Measurements from ENCODE around the gene XPNPEP2. TPM values are rescaled to one million over a fixed set of nuclear protein-coding genes. Genes with fewer than 3 reads are reported as not detected.

Gene XPNPEP2
- total RNA-seq, 4 donors from 2014 or later, result 3.2 to 52.0 (median 34.1) TPM

DNA sequence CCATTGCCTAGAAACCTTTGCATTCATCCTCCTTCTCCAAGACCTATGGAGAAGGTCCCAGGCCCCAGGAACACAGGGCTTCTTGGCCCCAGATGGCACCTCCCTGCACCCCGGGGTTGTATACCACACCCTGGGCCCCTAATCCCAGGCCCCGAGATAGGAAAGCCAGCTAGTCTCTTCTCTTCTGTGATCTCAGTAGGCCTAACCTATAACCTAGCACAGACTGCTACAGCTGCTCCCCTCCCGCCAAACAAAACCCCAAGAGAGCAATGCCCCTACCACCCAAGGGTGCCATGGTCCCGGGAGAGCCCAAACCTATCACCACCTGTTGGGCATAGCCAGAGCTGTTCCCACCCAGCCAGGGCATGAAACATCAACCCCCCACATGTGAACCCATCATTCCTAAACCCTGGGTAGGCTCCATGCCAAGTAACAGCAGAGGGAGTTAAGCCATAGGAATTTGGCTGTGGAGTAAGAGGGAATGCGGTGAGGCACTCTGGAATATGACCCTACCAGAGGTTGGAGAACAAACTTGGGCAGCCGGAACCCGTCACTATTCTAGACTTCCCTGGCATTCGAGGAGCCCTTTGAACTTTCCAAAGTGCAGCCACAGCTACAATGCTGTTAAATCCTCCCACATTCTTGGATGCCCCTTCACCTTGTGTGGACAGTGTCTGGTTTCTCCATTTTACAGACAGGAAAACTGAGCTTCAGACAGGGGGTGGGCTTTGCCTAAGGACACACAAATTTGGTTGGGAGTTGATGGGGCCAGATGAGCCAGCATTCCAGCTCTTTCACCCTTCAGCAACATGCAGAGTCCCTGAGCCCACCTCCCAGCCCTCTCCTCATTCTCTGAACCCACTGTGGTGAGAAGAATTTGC lies 30.0 kb downstream of the XPNPEP2 start:
- Histone ChIP-seq H3K27me3 (no peaks in the 10 kb centered on the region), H3K27ac (peak overlapping the region in 1 of 4 donors; percentile 37), H3K9me3 (no peaks in the 10 kb centered on the region), H3K4me1 (peaks cover 0 to 9% (median 0%) of the 10 kb centered on the region in 4 donors), H3K4me3 (no peak overlapping the region), H3K36me3 (no peaks in the 10 kb centered on the region)
- in situ Hi-C loops (cut with MboI; ENCODE audit: low pct_ligation_motif_present in 1 of 4, low pct_unique_long_range_greater_than_20kb in 1 of 4, low sequenced_read_pairs in 3 of 4) (no loop called here), intact Hi-C loops (cut with DNase I; ENCODE audit: low total_unique reads) (no loop called here)
- 82% methylated on average over 8 of the region's 8 CpGs; no CpG with 5 or more reads in 1 of the 2 donors for WGBS, 2 donors (ENCODE audit: low coverage in 1 of 2)
- DNase-seq, result no peak
- no peak for TF ChIP-seq POLR2AphosphoS5 (IDR thresholded peaks at IDR 0.05)
- no peak for TF ChIP-seq EP300 (IDR thresholded peaks at IDR 0.05; ENCODE audit: low read depth)
- TF ChIP-seq POLR2A (IDR thresholded peaks at IDR 0.05), result no peak
- TF ChIP-seq, protein P1, sequence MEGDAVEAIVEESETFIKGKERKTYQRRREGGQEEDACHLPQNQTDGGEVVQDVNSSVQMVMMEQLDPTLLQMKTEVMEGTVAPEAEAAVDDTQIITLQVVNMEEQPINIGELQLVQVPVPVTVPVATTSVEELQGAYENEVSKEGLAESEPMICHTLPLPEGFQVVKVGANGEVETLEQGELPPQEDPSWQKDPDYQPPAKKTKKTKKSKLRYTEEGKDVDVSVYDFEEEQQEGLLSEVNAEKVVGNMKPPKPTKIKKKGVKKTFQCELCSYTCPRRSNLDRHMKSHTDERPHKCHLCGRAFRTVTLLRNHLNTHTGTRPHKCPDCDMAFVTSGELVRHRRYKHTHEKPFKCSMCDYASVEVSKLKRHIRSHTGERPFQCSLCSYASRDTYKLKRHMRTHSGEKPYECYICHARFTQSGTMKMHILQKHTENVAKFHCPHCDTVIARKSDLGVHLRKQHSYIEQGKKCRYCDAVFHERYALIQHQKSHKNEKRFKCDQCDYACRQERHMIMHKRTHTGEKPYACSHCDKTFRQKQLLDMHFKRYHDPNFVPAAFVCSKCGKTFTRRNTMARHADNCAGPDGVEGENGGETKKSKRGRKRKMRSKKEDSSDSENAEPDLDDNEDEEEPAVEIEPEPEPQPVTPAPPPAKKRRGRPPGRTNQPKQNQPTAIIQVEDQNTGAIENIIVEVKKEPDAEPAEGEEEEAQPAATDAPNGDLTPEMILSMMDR (IDR thresholded peaks at IDR 0.05), result no peak

DNA sequence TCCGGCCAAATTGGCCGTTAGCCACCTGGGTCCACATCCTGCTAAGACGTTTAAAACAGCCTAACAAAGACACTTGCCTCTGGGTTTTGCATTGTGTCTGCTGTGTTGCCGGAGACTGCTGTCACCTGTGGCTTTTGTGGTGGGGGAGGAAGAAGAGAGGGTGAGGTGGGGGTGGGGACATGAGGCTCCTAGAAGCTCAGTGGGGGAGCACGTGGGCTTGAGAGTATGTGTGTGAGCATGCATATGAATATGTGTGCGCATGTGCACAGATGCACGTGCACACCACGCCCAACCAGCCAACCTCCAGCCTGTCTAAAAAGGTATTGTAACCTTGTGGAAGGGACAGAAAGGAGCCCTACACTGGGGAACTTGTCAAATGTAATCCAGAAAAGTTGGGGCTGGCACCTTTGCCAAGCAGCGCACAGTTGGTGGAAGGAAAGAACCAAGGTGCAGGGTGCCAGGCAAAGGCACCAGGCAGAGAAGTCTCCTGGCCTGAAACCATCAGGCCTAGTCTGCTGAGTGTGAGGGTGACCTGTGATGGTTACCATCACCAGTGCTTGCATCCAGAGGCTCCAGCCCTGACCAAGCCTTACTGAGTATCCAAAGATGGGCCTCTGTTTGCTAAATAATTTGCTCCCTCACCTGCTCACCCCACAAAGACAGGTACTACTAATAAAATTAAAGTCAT lies 30.8 kb downstream of the XPNPEP2 start:
- intact Hi-C loops (cut with DNase I; ENCODE audit: low total_unique reads), result no loop called here
- 72% methylated on average over 9 of the region's 9 CpGs; no CpG with 5 or more reads in 1 of the 2 donors for WGBS, 2 donors (ENCODE audit: low coverage in 1 of 2)
- peaks cover 0 to 12% (median 0%) of the 10 kb centered on the region in 4 donors for H3K4me1 ChIP-seq
- no peaks in the 10 kb centered on the region for H3K27me3 ChIP-seq
- no peaks in the 10 kb centered on the region for H3K9me3 ChIP-seq
- no peaks in the 10 kb centered on the region for H3K36me3 ChIP-seq
- TF ChIP-seq POLR2AphosphoS5 (IDR thresholded peaks at IDR 0.05) (no peak), POLR2A (IDR thresholded peaks at IDR 0.05) (no peak), EP300 (IDR thresholded peaks at IDR 0.05; ENCODE audit: low read depth) (no peak)
- TF ChIP-seq, protein P1 (IDR thresholded peaks at IDR 0.05), result no peak
- H3K4me3 ChIP-seq, result no peak overlapping the region
- in situ Hi-C loops (cut with MboI; ENCODE audit: low pct_ligation_motif_present in 1 of 4, low pct_unique_long_range_greater_than_20kb in 1 of 4, low sequenced_read_pairs in 3 of 4), result no loop called here
- peak overlapping the region in 1 of 4 donors; percentile 37 for H3K27ac ChIP-seq
- DNase-seq, result peak; percentile 53

DNA sequence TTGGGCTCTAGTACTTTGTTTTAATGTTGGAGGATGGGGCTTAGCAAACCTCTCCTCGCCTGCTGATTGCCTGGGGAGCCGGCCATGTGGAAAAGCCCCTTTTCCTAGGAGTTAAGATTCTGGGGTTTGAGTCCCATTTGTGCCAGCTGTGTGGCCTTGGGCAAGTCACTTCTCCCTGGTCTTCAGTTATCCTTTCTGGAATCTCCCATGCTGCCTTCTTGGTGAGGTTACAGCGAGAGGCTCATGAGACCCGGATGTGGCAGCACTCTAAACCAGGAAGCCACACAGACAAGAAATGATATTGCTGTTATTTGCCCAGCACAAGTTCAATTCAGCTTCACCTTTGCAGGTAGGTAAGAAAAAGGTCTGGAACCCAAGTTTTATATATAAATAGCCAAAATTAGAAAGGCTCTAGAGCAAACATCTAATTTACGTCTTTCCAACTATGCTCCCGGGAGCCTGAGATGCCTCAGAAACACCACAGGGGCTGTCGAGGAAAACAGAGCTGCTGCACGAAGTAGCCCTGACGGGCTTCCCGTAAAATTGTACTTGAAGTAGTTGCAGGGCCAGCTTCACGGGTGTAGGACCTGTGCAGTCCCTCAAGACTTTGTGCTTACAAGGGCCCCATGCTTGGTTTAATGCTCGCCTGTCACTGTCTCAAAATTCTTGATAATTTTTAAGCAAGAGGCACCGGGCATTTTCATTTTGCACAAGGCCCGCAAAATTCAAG lies 32.7 kb downstream of the XPNPEP2 start:
- in situ Hi-C loops (cut with MboI; ENCODE audit: low pct_ligation_motif_present in 1 of 4, low pct_unique_long_range_greater_than_20kb in 1 of 4, low sequenced_read_pairs in 3 of 4), result no loop called here
- 76% methylated on average over 14 of the region's 14 CpGs; no CpG with 5 or more reads in 1 of the 2 donors for WGBS, 2 donors (ENCODE audit: low coverage in 1 of 2)
- Histone ChIP-seq H3K36me3 (no peaks in the 10 kb centered on the region), H3K4me3 (no peak overlapping the region), H3K9me3 (no peaks in the 10 kb centered on the region), H3K4me1 (peaks cover 0 to 12% (median 0%) of the 10 kb centered on the region in 4 donors), H3K27me3 (no peaks in the 10 kb centered on the region), H3K27ac (no peak overlapping the region)
- TF ChIP-seq, protein P1 (IDR thresholded peaks at IDR 0.05), result no peak
- TF ChIP-seq POLR2A (IDR thresholded peaks at IDR 0.05) (no peak), EP300 (IDR thresholded peaks at IDR 0.05; ENCODE audit: low read depth) (no peak), POLR2AphosphoS5 (IDR thresholded peaks at IDR 0.05) (no peak)
- intact Hi-C loops (cut with DNase I; ENCODE audit: low total_unique reads), result no loop called here
- DNase-seq, result no peak
